ENCODE results near the gene SOS1.

GRCh38 chr2:38934742-38935141 lies 186.1 kb downstream of the SOS1 start:
- no peak for TF ChIP-seq EZH2 (IDR thresholded peaks at IDR 0.05; ENCODE audit: insufficient read depth, poor library complexity, severe bottlenecking)
- TF ChIP-seq EZH2phosphoT487 (IDR thresholded peaks at IDR 0.05; ENCODE audit: insufficient read depth, low read depth) = no peak

All from GM23248 (cell line).